Mesenchymal stem cell (in vitro differentiated cells and primary cell): Measurements from ENCODE around the gene TMEM108.

Source experiments
- DNase-seq: peaks from one replicate; pipeline ENCODE4 v3.0.0-alpha.2; 2013
- H2AFZ ChIP-seq: one replicate; pipeline ENCODE4 v1.6.1; 2013; ENCODE audit warnings: low read depth, mild to moderate bottlenecking, control low read depth, inconsistent platforms, low read length, moderate library complexity
- H2AK5ac ChIP-seq: 2 replicates; pipeline ENCODE4 v1.6.1; 2013; ENCODE audit warnings: low read length, moderate library complexity, mild to moderate bottlenecking, inconsistent platforms; ENCODE audit not compliant: severe bottlenecking
- H2BK120ac ChIP-seq: one replicate; pipeline ENCODE4 v1.6.1; 2013; ENCODE audit warnings: low read depth, mild to moderate bottlenecking, inconsistent platforms, low read length, moderate library complexity
- H2BK12ac ChIP-seq, 2 experiments: one replicate each; pipeline ENCODE4 v1.6.1; 2013; ENCODE audit warnings: inconsistent platforms in 2 of 2, low read length in 2 of 2, mild to moderate bottlenecking in 2 of 2, moderate library complexity in 2 of 2, control low read depth in 1 of 2
- H2BK15ac ChIP-seq: one replicate; pipeline ENCODE4 v1.6.1; 2013; ENCODE audit warnings: mild to moderate bottlenecking, low read depth, inconsistent platforms; ENCODE audit not compliant: poor library complexity, severe bottlenecking
- H2BK5ac ChIP-seq: 2 replicates; pipeline ENCODE4 v1.6.1; 2013; ENCODE audit warnings: low read depth, mild to moderate bottlenecking, low read length, control low read depth, inconsistent platforms; ENCODE audit not compliant: poor library complexity, severe bottlenecking
- H3K14ac ChIP-seq, 2 experiments: one replicate each; pipeline ENCODE4 v1.6.1; 2013; ENCODE audit warnings: inconsistent platforms in 2 of 2, low read length in 2 of 2, control low read depth in 1 of 2, mild to moderate bottlenecking in 1 of 2, moderate library complexity in 1 of 2
- H3K18ac ChIP-seq, 2 experiments: one replicate each; pipeline ENCODE4 v1.6.1; 2013; ENCODE audit warnings: inconsistent platforms in 2 of 2, low read length in 2 of 2, control low read depth in 1 of 2, low read depth in 1 of 2, mild to moderate bottlenecking in 1 of 2
- H3K23ac ChIP-seq, 2 experiments: one replicate each; pipeline ENCODE4 v1.6.1; 2013; ENCODE audit warnings: inconsistent platforms in 2 of 2, low read length in 2 of 2, mild to moderate bottlenecking in 2 of 2, moderate library complexity in 2 of 2, control low read depth in 1 of 2
- H3K27ac ChIP-seq: 2 replicates; pipeline ENCODE4 v1.5.1; 2013; ENCODE audit warnings: mild to moderate bottlenecking, moderate library complexity, low read length, control low read depth, inconsistent platforms; ENCODE audit not compliant: poor library complexity, severe bottlenecking
- H3K27me3 ChIP-seq, 2 experiments: 2 replicates each; pipeline versions ENCODE4 v1.6.1 to v1.7.0; 2013; ENCODE audit warnings: low read length in 2 of 2, mild to moderate bottlenecking in 2 of 2, moderate library complexity in 2 of 2, control low read depth in 1 of 2, inconsistent platforms in 1 of 2; ENCODE audit not compliant: control insufficient read depth in 1 of 2, insufficient read depth in 1 of 2
- H3K36me3 ChIP-seq, 2 experiments: 2 replicates each; pipeline versions ENCODE4 v1.6.1 to v1.7.0; 2013; ENCODE audit warnings: low read length in 2 of 2, control low read depth in 1 of 2, inconsistent platforms in 1 of 2, low read depth in 1 of 2, mild to moderate bottlenecking in 1 of 2; ENCODE audit not compliant: insufficient read depth in 2 of 2, control insufficient read depth in 1 of 2
- H3K4ac ChIP-seq, 2 experiments: one replicate each; pipeline ENCODE4 v1.6.1; 2013; ENCODE audit warnings: inconsistent platforms in 2 of 2, low read length in 2 of 2, mild to moderate bottlenecking in 2 of 2, moderate library complexity in 2 of 2, control low read depth in 1 of 2, low read depth in 1 of 2
- H3K4me1 ChIP-seq: 2 replicates; pipeline ENCODE4 v1.6.1; 2013; ENCODE audit warnings: low read depth, low read length, control low read depth; ENCODE audit not compliant: control insufficient read depth, insufficient read depth
- H3K4me2 ChIP-seq: 2 replicates; pipeline ENCODE4 v1.6.1; 2013; ENCODE audit warnings: low read length, mild to moderate bottlenecking, inconsistent platforms; ENCODE audit not compliant: poor library complexity, severe bottlenecking
- H3K4me3 ChIP-seq, 2 experiments: 2 replicates each; pipeline versions ENCODE4 v1.5.1 to v1.7.0; 2013; ENCODE audit warnings: low read length in 2 of 2, mild to moderate bottlenecking in 2 of 2, control low read depth in 1 of 2, low read depth in 1 of 2; ENCODE audit not compliant: insufficient read depth in 1 of 2
- H3K79me1 ChIP-seq: replicated peaks from 2 replicates; pipeline ENCODE4 v1.6.1; 2013; ENCODE audit warnings: mild to moderate bottlenecking, control low read depth, low read length, inconsistent platforms; ENCODE audit not compliant: poor library complexity, severe bottlenecking
- H3K9ac ChIP-seq: 2 replicates; pipeline ENCODE4 v1.7.0; 2013; ENCODE audit warnings: mild to moderate bottlenecking, low read length, moderate library complexity
- H3K9me3 ChIP-seq: 2 replicates; pipeline ENCODE4 v1.7.0; 2013; ENCODE audit warnings: mild to moderate bottlenecking, low read length; ENCODE audit not compliant: control insufficient read depth
- H4K8ac ChIP-seq: one replicate; pipeline ENCODE4 v1.6.1; 2013; ENCODE audit warnings: inconsistent platforms, mild to moderate bottlenecking, low read length, moderate library complexity
- H4K91ac ChIP-seq: one replicate; pipeline ENCODE4 v1.6.1; 2013; ENCODE audit warnings: mild to moderate bottlenecking, low read length, inconsistent platforms
- WGBS: methylation state at CpG from one replicate; pipeline ENCODE4 v1.1.7; 2013; ENCODE audit warnings: mixed read lengths; 5-methylcytosine and 5-hydroxymethylcytosine counted together

Gene TMEM108

GRCh38 chr3:133379926-133380325, 341.7 kb downstream of the TMEM108 start:
- Histone ChIP-seq H3K4me2 (no peak overlapping the region), H4K8ac (no peak overlapping the region), H3K18ac (no peak overlapping the region), H3K14ac (no peak overlapping the region), H2AK5ac (no peak overlapping the region), H3K79me1 (no peaks in the 10 kb centered on the region), H2AFZ (no peak overlapping the region), H3K9ac (no peak overlapping the region), H2BK120ac (no peak overlapping the region), H4K91ac (no peak overlapping the region), H3K4me3 (no peak overlapping the region), H3K4ac (no peak overlapping the region), H2BK12ac (no peak overlapping the region), H2BK15ac (no peak overlapping the region), H3K27ac (no peak overlapping the region), H3K9me3 (no peaks in the 10 kb centered on the region), H3K23ac (no peak overlapping the region), H3K4me1 (no peaks in the 10 kb centered on the region), H3K27me3 (peaks cover 0 to 40% of the 10 kb centered on the region in 2 experiments), H2BK5ac (no peak overlapping the region), H3K36me3 (no peaks in the 10 kb centered on the region)
- DNase-seq = no peak
- WGBS = 88% methylated on average over 19 of the region's 19 CpGs

- no peak overlapping the region for H2BK5ac ChIP-seq
- H3K23ac ChIP-seq = no peak overlapping the region
- H3K4me2 ChIP-seq = no peak overlapping the region
- no peaks in the 10 kb centered on the region for H3K79me1 ChIP-seq
- H3K18ac ChIP-seq = no peak overlapping the region
- no peak overlapping the region for H2BK120ac ChIP-seq
- H2BK15ac ChIP-seq = no peak overlapping the region
- H4K8ac ChIP-seq = no peak overlapping the region
- H4K91ac ChIP-seq = peak overlapping the region; percentile 28
- 88% methylated on average over 16 of the region's 16 CpGs for WGBS
- H3K4me1 ChIP-seq = no peaks in the 10 kb centered on the region
- no peak overlapping the region for H3K14ac ChIP-seq
- no peak overlapping the region for H2AFZ ChIP-seq
- no peak overlapping the region for H3K27ac ChIP-seq
- peaks cover 0 to 45% of the 10 kb centered on the region in 2 experiments for H3K27me3 ChIP-seq
- H3K9me3 ChIP-seq = no peaks in the 10 kb centered on the region
- H2AK5ac ChIP-seq = no peak overlapping the region
- H3K4ac ChIP-seq = no peak overlapping the region
- H3K9ac ChIP-seq = no peak overlapping the region
- H2BK12ac ChIP-seq = no peak overlapping the region
- no peak overlapping the region for H3K4me3 ChIP-seq
- H3K36me3 ChIP-seq = no peaks in the 10 kb centered on the region
- DNase-seq = no peak
Measured at GRCh38 chr3:133380481-133381225, 342.5 kb downstream of the TMEM108 start.

- no peak overlapping the region for H4K91ac ChIP-seq
- H3K79me1 ChIP-seq = no peaks in the 10 kb centered on the region
- no peak overlapping the region for H4K8ac ChIP-seq
- no peak overlapping the region for H2AFZ ChIP-seq
- no peak for DNase-seq
- peaks cover 0 to 42% of the 10 kb centered on the region in 2 experiments for H3K27me3 ChIP-seq
- no peaks in the 10 kb centered on the region for H3K36me3 ChIP-seq
- H3K14ac ChIP-seq = no peak overlapping the region
- no peak overlapping the region for H2AK5ac ChIP-seq
- 72% methylated on average over 2 of the region's 4 CpGs for WGBS
- H3K4me3 ChIP-seq = no peak overlapping the region
- H3K4me1 ChIP-seq = no peaks in the 10 kb centered on the region
- no peak overlapping the region for H3K23ac ChIP-seq
- no peaks in the 10 kb centered on the region for H3K9me3 ChIP-seq
- no peak overlapping the region for H3K4me2 ChIP-seq
- no peak overlapping the region for H3K27ac ChIP-seq
- H2BK5ac ChIP-seq = no peak overlapping the region
- no peak overlapping the region for H2BK12ac ChIP-seq
- no peak overlapping the region for H3K18ac ChIP-seq
- H3K4ac ChIP-seq = no peak overlapping the region
- no peak overlapping the region for H2BK15ac ChIP-seq
- no peak overlapping the region for H3K9ac ChIP-seq
- no peak overlapping the region for H2BK120ac ChIP-seq
Measured at GRCh38 chr3:133381346-133382109, 343.3 kb downstream of the TMEM108 start.

- no peak overlapping the region for H4K91ac ChIP-seq
- H3K23ac ChIP-seq = no peak overlapping the region
- peaks cover 0 to 58% of the 10 kb centered on the region in 2 experiments for H3K27me3 ChIP-seq
- H3K4me2 ChIP-seq = no peak overlapping the region
- H2AK5ac ChIP-seq = no peak overlapping the region
- DNase-seq = no peak
- H3K18ac ChIP-seq = no peak overlapping the region
- H2BK120ac ChIP-seq = no peak overlapping the region
- H3K4me1 ChIP-seq = no peaks in the 10 kb centered on the region
- H3K4ac ChIP-seq = no peak overlapping the region
- no peak overlapping the region for H2BK15ac ChIP-seq
- H3K9me3 ChIP-seq = no peaks in the 10 kb centered on the region
- no peak overlapping the region for H4K8ac ChIP-seq
- H3K9ac ChIP-seq = no peak overlapping the region
- 91% methylated on average over 2 of the region's 3 CpGs for WGBS
- H3K14ac ChIP-seq = no peak overlapping the region
- no peaks in the 10 kb centered on the region for H3K36me3 ChIP-seq
- H2AFZ ChIP-seq = no peak overlapping the region
- no peak overlapping the region for H3K4me3 ChIP-seq
- no peak overlapping the region for H3K27ac ChIP-seq
- no peaks in the 10 kb centered on the region for H3K79me1 ChIP-seq
- no peak overlapping the region for H2BK5ac ChIP-seq
- no peak overlapping the region for H2BK12ac ChIP-seq
Measured at GRCh38 chr3:133383175-133383574, 345.0 kb downstream of the TMEM108 start.
